Panc1 (cell line): ENCODE data around the gene COL4A2. TPM values are rescaled to one million over a fixed set of nuclear protein-coding genes. Genes with fewer than 3 reads are reported as not detected.

ENCODE experiments used
- ATAC-seq: fragments of 200-7000 bp; cut with Tn5 transposase; 2 replicates; pipeline ENCODE4 v1.9.1; 2020; ENCODE audit warnings: mild to moderate bottlenecking, moderate library complexity
- BruUV-seq: library from RNA; stranded (reverse); fragments of 400-500 nt; replicated peaks from 2 replicates; lab custom pipeline; 2021; lab: Mats Ljungman, UMichigan
- CTCF ChIA-PET: fragments of 300-600 bp; sonication (Branson Sonifier 250); formaldehyde crosslinking; loops from one replicate; lab custom pipeline; 2022; ENCODE audit warnings: antibody characterized with exemption; lab: Charles Lee
- POLR2A ChIA-PET: fragments of 300-600 bp; sonication (Branson Sonifier 250); formaldehyde crosslinking; loops from one replicate; lab custom pipeline; 2022; ENCODE audit warnings: antibody characterized with exemption; lab: Charles Lee
- DNase-seq: peaks from one replicate; pipeline ENCODE4 v3.0.0-alpha.2; 2010; ENCODE audit warnings: low read depth, low spot score
- H3K27ac ChIP-seq: 2 replicates; pipeline ENCODE4 v1.5.1; 2011; ENCODE audit warnings: mild to moderate bottlenecking, low read length, inconsistent platforms
- H3K27me3 ChIP-seq: fragments of 200-500 bp; sonication (Bioruptor generic); 2 replicates; pipeline ENCODE4 v1.6.0; 2014; ENCODE audit warnings: low read length, inconsistent platforms; ENCODE audit not compliant: control insufficient read depth, insufficient read depth
- H3K36me3 ChIP-seq: fragments of 200-500 bp; sonication (Bioruptor generic); 2 replicates; pipeline ENCODE4 v1.5.1; 2014; ENCODE audit warnings: inconsistent platforms, mild to moderate bottlenecking, low read length, moderate library complexity; ENCODE audit not compliant: control insufficient read depth, insufficient read depth
- H3K4me1 ChIP-seq: 2 replicates; pipeline ENCODE4 v1.5.1; 2011; ENCODE audit warnings: inconsistent platforms, mild to moderate bottlenecking, low read length, moderate library complexity; ENCODE audit not compliant: control insufficient read depth, insufficient read depth
- H3K4me3 ChIP-seq, 2 experiments: 2 replicates each; pipeline ENCODE4 v1.5.1; 2011 to 2012; ENCODE audit warnings: low read depth in 2 of 2, low read length in 2 of 2, mild to moderate bottlenecking in 2 of 2, inconsistent platforms in 1 of 2, moderate library complexity in 1 of 2
- H3K9me3 ChIP-seq: fragments of 200-500 bp; sonication (Bioruptor generic); 2 replicates; pipeline ENCODE4 v1.5.1; 2014; ENCODE audit warnings: low read depth, mild to moderate bottlenecking, inconsistent platforms, low read length, moderate library complexity; ENCODE audit not compliant: control insufficient read depth, insufficient read depth
- POLR2AphosphoS5 ChIP-seq: IDR thresholded peaks from 2 replicates; pipeline ENCODE4 v1.6.1; 2012; ENCODE audit warnings: mild to moderate bottlenecking, low read depth, low read length, moderate library complexity
- REST ChIP-seq, 2 experiments: IDR thresholded peaks; 2 replicates each; pipeline ENCODE4 v1.6.1; 2011 to 2012; ENCODE audit warnings: low read depth in 2 of 2, control low read depth in 1 of 2, low read length in 1 of 2, mild to moderate bottlenecking in 1 of 2, moderate library complexity in 1 of 2; ENCODE audit not compliant: insufficient read depth in 1 of 2
- SIN3A ChIP-seq: IDR thresholded peaks from 2 replicates; pipeline ENCODE4 v1.6.1; 2012; ENCODE audit warnings: low read depth, mild to moderate bottlenecking, low read length, moderate library complexity, borderline replicate concordance; ENCODE audit not compliant: insufficient read depth
- TCF7L2 ChIP-seq: IDR thresholded peaks from 2 replicates; pipeline ENCODE4 v1.6.1; 2011; ENCODE audit warnings: mild to moderate bottlenecking, low read depth, low read length, inconsistent platforms
- in situ Hi-C: cut with HindIII; loops from 2 replicates; pipeline ENCODE4 v1.10.0; 2016; ENCODE audit warnings: low sequenced_read_pairs, low pct_unique_long_range_greater_than_20kb
- intact Hi-C: fragments of 100-400 bp; cut with micrococcal nuclease; formaldehyde crosslinking; loops from one replicate; pipeline ENCODE4 v1.10.0; 2022; ENCODE audit not compliant: unreplicated experiment
- total RNA-seq: library from RNA; stranded (reverse); gene quantifications from one replicate; pipeline ENCODE4 v1.2.1, GENCODE V29; 2021; ENCODE audit not compliant: unreplicated experiment
- TF ChIP-seq, protein P1 (sequence below): fragments of 450-650 bp; IDR thresholded peaks from 2 replicates; pipeline ENCODE4 v1.5.1; 2017; ENCODE audit warnings: mild to moderate bottlenecking

The COL4A2 gene
- total RNA-seq, 1 experiment from 2014 or later = 3.0 TPM

GRCh38 chr13:110495881-110496280 lies 188.8 kb downstream of the COL4A2 start:
- CTCF ChIA-PET = no interaction called here
- intact Hi-C loops = no loop called here
- Histone ChIP-seq H3K4me3 (no peak overlapping the region), H3K27me3 (no peaks in the 10 kb centered on the region), H3K36me3 (no peaks in the 10 kb centered on the region), H3K4me1 (no peaks in the 10 kb centered on the region), H3K27ac (no peak overlapping the region), H3K9me3 (no peaks in the 10 kb centered on the region)
- in situ Hi-C loops = no loop called here
- ATAC-seq (no peak), DNase-seq (no peak)
- POLR2A ChIA-PET = no interaction called here
- TF ChIP-seq REST (IDR thresholded peaks at IDR 0.05; ENCODE audit: insufficient read depth in 1 of 2, low read depth in 2 of 2, low read length in 1 of 2) (no peak), SIN3A (no peak), POLR2AphosphoS5 (no peak), TCF7L2 (no peak)
- TF ChIP-seq, protein P1, sequence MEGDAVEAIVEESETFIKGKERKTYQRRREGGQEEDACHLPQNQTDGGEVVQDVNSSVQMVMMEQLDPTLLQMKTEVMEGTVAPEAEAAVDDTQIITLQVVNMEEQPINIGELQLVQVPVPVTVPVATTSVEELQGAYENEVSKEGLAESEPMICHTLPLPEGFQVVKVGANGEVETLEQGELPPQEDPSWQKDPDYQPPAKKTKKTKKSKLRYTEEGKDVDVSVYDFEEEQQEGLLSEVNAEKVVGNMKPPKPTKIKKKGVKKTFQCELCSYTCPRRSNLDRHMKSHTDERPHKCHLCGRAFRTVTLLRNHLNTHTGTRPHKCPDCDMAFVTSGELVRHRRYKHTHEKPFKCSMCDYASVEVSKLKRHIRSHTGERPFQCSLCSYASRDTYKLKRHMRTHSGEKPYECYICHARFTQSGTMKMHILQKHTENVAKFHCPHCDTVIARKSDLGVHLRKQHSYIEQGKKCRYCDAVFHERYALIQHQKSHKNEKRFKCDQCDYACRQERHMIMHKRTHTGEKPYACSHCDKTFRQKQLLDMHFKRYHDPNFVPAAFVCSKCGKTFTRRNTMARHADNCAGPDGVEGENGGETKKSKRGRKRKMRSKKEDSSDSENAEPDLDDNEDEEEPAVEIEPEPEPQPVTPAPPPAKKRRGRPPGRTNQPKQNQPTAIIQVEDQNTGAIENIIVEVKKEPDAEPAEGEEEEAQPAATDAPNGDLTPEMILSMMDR = no peak
- BruUV-seq = no TSS peak

- H3K9me3 ChIP-seq = no peaks in the 10 kb centered on the region
- ATAC-seq (no peak), DNase-seq (no peak)
- H3K4me3 ChIP-seq = no peak overlapping the region
- no peak overlapping the region for H3K27ac ChIP-seq
- no peaks in the 10 kb centered on the region for H3K4me1 ChIP-seq
- CTCF ChIA-PET = no interaction called here
- no TSS peak for BruUV-seq
- H3K36me3 ChIP-seq = no peaks in the 10 kb centered on the region
- POLR2A ChIA-PET = no interaction called here
- intact Hi-C loops = no loop called here
- H3K27me3 ChIP-seq = no peaks in the 10 kb centered on the region
- no peak for TF ChIP-seq SIN3A
- no peak for TF ChIP-seq POLR2AphosphoS5
- no peak for TF ChIP-seq TCF7L2
- TF ChIP-seq, protein P1 = no peak
- TF ChIP-seq REST (IDR thresholded peaks at IDR 0.05; ENCODE audit: insufficient read depth in 1 of 2, low read depth in 2 of 2, low read length in 1 of 2) = no peak
- in situ Hi-C loops = no loop called here
These were observed 189.2 kb downstream of the COL4A2 start for GRCh38 chr13:110496281-110496680.
